CD4-positive, alpha-beta T cell treated with Interferon gamma for 1 hour (primary cell): ENCODE measurements around the gene GLIPR1L2.
"Not testable (repeated sequence)": the region's sequence is repeated elsewhere in the genome, so short reads cannot be mapped to it uniquely, and the experiment has no call there.

Experiments
- DNase-seq: peaks from one replicate; pipeline ENCODE4 v3.0.0-alpha.2; 2020

Gene GLIPR1L2

DNA sequence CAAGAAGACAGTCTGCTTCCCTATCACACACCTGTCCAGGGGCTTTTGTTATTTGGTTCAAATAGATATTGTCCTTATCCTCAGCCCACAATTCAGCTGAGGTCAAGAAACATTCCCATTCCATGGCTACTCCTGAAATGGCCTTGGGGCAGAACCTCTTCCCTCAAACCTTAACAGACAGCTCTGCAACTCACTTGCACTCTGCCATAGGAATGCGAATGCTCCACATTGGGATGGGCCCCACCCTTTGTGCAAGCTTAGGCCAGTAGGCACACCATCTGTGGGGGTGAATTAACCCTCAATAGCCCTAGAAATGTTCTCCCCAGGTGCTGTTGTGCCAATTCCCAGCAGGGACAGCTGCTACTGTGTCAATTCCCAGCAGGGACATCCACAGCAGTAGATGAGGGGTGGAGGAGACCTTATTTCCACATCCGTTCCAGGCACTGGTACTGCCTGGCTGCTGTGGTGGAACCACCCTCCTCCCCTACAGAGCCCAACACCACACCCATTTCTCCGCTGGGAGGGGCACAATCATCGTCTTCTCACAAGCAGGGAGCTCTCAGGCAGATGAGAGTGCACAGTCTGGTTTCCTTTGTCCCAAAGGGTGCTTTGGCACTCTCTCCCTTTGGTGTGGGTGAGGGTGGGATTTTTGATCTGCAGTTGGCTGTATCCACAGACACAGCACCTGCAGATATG, 47.3 kb downstream of the GLIPR1L2 start:
- no peak for DNase-seq

GRCh38 chr12:75439048-75439447, 48.2 kb downstream of the GLIPR1L2 start:
- no peak for DNase-seq

- DNase-seq = no peak
Observed at GRCh38 chr12:75439930-75440329, 49.0 kb downstream of the GLIPR1L2 start.

GRCh38 chr12:75441687-75442449, 51.0 kb downstream of the GLIPR1L2 start:
- not testable (repeated sequence) for DNase-seq

DNA sequence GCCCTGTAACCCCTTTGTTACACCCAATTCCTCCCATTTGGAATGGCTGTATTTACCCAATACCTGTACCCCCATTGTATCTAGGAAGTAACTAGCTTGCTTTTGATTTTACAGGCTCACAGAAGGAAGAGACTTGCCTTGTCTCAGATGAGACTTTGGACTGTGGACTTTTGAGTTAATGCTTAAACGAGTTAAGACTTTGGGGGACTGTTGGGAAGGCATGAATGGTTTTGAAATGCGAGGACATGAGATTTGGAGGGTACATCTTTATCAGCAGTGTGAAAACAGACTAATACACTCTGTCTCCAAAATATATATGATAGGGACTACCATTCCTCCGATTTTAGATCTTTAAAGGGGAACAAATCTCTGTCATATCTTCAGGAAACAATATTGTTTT, 51.6 kb downstream of the GLIPR1L2 start:
- DNase-seq = not testable (repeated sequence)

DNA sequence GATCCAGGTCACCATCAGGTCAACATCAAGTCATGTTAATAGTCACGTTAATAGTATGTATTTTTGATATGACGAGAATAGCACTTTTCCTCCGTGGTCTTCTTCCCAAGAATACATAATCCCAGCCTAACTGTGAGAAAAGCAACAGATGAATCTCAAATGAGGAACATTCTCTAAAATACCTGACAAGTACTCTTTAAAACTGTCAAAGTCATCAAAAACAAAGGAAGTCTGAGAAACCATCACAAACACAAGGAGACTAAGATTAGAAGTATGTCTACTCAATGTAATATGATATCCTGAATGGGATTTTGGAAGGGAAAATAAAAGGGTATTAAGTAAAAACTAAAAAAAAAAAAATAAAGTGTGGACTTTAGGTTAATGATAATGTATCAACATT, 52.8 kb downstream of the GLIPR1L2 start:
- DNase-seq = no peak

DNA sequence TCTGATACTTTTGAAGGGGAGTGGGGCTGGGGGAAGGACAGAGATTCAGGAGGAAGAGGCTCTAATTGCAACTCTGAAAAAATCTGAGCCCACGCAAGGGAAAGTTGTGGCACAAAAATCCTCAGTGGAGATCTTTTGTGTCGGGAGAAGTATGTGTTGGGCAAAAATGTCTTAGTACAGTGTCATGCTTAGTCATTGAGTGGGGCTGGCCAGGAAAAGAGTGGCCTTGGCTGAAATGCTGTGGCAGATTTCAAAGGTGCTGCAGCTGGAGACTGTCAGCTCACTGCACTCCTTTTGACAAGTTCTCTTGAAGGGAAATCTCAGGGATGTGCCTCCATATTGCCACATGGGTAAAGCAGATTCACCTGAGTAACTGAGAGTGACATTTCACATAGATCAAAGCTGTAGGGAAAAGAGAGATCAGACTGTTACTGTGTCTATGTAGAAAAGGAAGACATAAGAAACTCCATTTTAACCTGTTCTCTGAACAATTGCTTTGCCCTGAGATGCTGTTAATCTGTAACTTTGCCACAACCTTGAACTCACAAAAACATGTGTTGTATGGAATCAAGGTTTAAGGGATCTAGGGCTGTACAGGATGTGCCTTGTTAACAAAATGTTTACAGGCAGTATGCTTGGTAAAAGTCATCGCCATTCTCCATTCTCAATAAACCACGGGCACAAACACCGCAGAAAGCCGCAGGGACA, 53.7 kb downstream of the GLIPR1L2 start:
- no peak for DNase-seq

GRCh38 chr12:75445137-75445507, 54.2 kb downstream of the GLIPR1L2 start:
- not testable (repeated sequence) for DNase-seq

DNA sequence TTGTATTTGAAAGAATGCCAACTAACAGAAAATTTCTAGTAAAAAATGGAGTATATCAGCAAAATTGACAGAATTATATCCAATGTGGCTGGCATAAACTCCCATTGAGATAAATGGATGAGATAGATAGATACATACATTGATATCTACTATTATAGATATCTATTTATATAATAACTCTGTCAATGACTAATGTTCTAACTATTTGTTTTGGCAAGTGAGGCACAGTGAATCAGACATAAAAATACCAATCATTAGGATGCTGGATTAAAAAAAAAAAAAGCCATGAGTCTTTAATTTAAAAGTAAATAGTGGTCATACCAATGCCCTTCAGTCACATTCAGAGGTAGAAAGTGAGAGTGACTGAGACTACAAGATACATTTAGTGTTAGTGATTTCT, 56.0 kb downstream of the GLIPR1L2 start:
- no peak for DNase-seq

DNA sequence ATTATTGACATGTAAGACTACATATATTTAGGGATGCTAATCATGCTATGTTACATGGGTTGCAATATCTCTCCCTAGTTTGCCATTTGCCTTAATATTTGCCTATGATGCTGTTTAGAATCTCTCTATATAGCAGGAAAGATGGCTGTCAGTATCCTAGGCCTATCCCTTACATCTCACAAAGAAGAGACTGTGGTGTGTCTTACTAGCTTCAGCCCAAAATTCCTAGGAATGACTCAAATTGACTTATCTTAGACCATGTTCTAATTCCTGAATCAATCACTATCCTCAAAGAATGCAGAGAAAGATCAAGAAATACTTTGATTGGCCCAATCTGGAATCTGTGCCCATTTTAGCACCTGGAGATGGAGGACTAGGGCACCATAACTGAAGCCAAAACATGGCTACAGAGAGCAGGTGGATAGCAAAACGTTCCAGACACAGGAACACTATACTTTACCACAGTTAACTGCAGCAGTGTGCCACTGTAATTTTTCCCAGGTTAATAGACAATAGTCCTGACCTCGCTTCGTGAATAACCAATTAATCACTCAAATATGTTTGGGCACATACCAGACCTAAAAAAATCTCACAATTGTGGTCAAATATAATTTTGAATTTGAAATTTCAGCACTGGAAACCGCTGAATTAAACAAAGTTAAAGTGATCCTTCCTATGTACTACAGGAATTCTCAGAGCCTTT, 57.0 kb downstream of the GLIPR1L2 start:
- no peak for DNase-seq

DNA sequence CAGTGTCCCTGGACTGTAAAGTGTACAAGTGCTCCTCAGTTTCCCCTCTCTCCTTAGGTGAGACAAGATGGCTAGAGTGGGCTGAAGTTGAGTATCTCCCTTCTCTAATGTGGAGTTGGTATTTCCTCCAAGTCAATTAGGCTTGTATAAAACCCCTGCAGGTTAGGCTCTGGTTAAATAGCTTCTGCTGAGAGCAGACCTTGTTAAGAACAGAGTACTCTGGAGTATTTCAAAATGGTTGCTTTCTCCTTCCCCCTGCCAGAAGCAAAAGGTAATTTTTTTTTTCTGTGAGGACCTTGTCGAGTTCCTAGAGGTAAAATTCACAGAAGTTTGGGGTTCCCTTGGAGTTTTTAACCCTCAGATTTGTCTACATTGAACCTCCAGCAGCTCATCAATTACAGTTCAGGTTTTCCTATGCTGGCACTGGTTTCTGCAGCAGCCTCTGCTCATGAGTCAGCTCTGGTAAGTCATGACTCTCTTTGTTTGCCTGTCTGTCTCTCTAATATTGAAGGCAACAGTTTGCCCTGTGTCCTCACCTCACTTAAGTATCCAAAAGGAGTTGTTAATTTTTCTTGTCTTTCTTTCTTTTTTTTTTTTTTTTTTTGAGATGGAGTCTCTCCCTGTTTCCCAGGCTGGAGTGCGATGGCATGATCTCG, 61.9 kb downstream of the GLIPR1L2 start:
- no peak for DNase-seq

- DNase-seq = no peak
Observed at GRCh38 chr12:75455839-75456238, 65.0 kb downstream of the GLIPR1L2 start.

GRCh38 chr12:75457191-75457590, 66.3 kb downstream of the GLIPR1L2 start:
- DNase-seq = no peak

DNA sequence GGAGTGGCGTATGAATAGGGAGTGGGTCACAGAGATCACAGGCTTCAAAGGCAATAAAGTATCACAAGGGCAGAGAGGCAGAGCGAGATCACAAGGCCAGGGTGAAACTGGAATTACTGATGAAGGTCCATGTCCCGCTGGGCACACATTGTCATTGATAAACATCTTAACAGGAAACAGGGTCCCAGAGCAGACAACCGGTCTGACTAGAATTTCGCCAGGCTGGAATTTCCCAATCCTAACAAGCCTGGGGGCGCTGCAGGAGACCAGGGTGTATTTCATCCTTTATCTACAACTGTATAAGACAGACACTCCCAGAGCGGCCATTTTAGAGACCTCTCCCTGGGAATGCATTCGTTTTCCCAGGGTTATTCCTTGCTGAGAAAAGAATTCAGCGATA, 67.0 kb downstream of the GLIPR1L2 start:
- DNase-seq = not testable (repeated sequence)

DNA sequence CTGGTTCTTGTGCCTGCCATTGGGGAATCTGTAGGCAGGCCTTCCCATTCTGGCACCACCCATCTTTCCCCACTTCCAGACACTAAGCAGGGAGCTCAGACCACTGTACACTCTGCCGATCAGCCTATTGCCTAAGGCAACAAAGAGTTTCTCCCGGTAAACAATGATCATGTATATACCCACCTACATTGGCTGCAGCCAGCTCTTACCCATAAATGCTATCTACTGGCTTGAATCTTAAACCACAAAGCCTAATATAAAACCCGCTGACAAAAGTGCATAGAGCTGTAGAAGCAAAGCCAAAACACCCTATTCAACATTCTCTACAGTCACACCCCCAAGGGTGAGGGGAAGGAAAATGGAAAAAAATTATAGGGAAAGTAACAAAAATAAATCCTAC, 68.9 kb downstream of the GLIPR1L2 start:
- no peak for DNase-seq

DNA sequence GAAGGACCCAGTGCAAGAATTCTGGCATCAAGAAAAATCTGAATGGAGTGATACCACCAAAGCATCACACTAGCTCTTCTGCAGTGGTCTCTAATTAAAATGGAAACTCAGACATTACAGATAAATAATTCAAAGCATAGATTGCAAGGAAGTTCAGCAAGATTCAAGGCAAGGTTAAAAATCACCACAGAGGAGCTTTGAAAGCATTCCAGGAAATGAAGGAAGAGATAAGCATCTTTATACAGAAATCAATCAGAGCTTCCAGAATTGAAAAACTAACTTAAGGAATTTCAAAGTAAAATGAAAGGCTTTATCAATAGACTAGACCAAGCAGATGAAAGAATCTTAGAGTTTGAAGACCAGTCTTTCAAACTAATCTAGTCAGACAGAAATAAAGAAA, 69.3 kb downstream of the GLIPR1L2 start:
- DNase-seq = no peak

GRCh38 chr12:75471902-75472890, 81.3 kb downstream of the GLIPR1L2 start:
- DNase-seq = peak; percentile 4

GRCh38 chr12:75474116-75474515, 83.2 kb downstream of the GLIPR1L2 start:
- no peak for DNase-seq

- no peak for DNase-seq
Observed at GRCh38 chr12:75476071-75476470, 85.2 kb downstream of the GLIPR1L2 start.

GRCh38 chr12:75477137-75477536, 86.2 kb downstream of the GLIPR1L2 start:
- no peak for DNase-seq

- DNase-seq = peak; percentile 50
Observed at GRCh38 chr12:75478116-75478794, 87.4 kb downstream of the GLIPR1L2 start.
